Measurements from ENCODE around the gene BRI3.

The BRI3 gene

DNA sequence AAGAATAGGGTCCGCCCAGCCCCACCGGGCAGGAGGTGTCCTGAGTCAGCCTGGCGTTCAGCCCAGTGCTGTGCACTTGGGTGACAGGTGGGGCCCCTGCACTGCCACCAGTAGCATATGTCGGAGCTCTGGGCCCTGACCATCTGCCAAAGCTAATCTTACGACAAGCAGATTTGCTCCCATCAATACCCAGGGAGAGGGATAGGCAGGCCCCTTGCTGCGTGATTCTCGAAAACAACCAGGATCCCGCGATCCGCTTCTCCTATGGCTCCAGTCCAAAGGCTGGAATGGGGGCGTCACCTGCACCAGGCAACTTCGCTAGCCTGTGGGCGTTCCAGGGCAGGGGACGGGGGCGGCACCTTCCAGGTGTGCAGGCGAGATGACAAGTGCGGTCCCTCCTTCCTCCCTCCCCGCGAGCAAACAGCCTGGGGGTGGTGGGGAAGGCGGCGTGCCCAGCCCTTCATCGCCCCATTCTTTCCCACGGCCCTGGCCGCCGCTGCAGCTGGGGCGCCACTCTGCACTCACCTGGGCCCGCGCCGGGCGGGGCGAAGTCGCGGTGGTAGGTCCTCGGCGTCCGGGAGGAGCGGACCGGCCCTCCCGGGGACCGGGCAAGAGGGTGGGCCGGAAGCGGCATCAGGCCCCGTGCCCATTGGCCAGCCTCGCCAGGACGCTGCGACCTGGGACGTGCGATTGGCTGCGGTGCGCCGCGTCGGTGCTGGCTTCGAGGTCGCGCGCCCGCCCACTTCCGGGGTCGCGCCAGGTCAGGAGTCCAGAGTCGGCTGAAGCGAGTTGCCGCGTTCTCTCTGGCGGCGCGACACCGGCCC lies 29.7 kb upstream of the BRI3 start, which contains the start of gene TECPR1:
Gene TECPR1 (minus strand): TSS at position 632 of the 824 bp plus-strand sequence. CDS start 6,086 bp downstream, outside the sequence.
- no peak for TF ChIP-seq SPI1 (IDR thresholded peaks at IDR 0.05; ENCODE audit: low read depth, low read length)
- TF ChIP-seq POLR2AphosphoS5 (IDR thresholded peaks at IDR 0.05; ENCODE audit: low read depth, low read length), result no peak
- no peak for TF ChIP-seq TAF1 (IDR thresholded peaks at IDR 0.05; ENCODE audit: low read depth, low read length)
- TF ChIP-seq POLR2A (IDR thresholded peaks at IDR 0.05; ENCODE audit: low read depth, low read length), result no peak
- no peak for TF ChIP-seq POU2F2 (IDR thresholded peaks at IDR 0.05; ENCODE audit: low read depth, low read length)
- no peak for TF ChIP-seq PAX5 (IDR thresholded peaks at IDR 0.05; ENCODE audit: insufficient read depth, low read length, severe bottlenecking)
- FAIRE-seq (peak; percentile 98), DNase-seq (ENCODE audit: insufficient read length, low spot score) (peak; percentile 100)

DNA sequence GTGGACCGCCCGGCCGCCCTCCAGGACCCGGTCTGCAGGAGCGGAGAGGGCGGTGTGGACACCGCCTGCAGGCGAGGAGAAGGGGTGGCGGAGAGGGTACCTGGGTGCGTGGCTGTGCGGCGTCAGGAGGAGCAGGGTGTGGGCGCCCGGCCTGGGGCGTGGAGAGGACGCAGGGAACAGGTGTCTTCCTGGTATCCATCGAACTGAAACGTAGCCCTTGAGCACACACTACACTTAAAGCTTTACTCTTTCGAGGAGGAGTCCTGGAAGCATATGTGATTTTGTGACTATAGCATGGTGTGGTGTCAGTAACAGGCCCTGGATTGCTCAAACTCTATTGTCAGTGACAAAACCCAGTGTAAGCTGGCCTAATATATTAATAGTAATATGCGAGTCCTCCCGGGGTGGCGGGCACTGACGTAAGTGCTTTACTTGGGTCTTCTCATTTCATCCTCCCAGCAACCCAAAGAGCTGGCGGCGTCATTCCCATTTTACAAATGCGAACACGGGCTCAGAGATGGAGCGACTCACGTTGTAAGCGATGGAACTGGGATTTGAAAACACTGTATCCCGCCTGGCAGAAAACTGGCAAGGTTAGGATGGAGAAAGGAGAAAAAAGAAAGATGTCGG lies 28.9 kb upstream of the BRI3 start:
- no peak for FAIRE-seq
- TF ChIP-seq POLR2AphosphoS5 (IDR thresholded peaks at IDR 0.05; ENCODE audit: low read depth, low read length) (no peak), POU2F2 (IDR thresholded peaks at IDR 0.05; ENCODE audit: low read depth, low read length) (no peak), SPI1 (IDR thresholded peaks at IDR 0.05; ENCODE audit: low read depth, low read length) (no peak), POLR2A (IDR thresholded peaks at IDR 0.05; ENCODE audit: low read depth, low read length) (no peak), PAX5 (IDR thresholded peaks at IDR 0.05; ENCODE audit: insufficient read depth, low read length, severe bottlenecking) (no peak), TAF1 (IDR thresholded peaks at IDR 0.05; ENCODE audit: low read depth, low read length) (no peak)

DNA sequence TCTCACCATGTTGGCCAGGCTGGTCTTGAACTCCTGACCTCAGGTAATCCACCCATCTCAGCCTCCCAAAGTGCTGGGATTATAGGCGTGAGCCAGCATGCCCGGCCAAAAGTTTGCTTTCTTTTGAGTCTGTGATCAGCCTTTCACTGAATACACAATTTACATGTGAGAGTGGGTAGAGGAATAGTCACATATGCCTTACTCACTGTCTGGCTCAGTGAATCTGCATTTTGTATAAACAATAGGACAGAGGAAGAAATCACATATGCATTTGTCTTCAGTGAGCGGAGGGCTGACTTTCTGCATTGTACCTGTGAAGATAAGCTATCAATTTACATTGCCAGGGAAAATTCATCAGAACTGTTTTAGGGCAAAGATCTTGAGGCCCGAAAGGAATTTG lies 27.0 kb upstream of the BRI3 start:
- no peak for DNase-seq (ENCODE audit: insufficient read length, low spot score)
- TF ChIP-seq PAX5 (IDR thresholded peaks at IDR 0.05; ENCODE audit: insufficient read depth, low read length, severe bottlenecking), result no peak
- TF ChIP-seq POU2F2 (IDR thresholded peaks at IDR 0.05; ENCODE audit: low read depth, low read length), result no peak
- no peak for TF ChIP-seq SPI1 (IDR thresholded peaks at IDR 0.05; ENCODE audit: low read depth, low read length)
- TF ChIP-seq POLR2AphosphoS5 (IDR thresholded peaks at IDR 0.05; ENCODE audit: low read depth, low read length), result no peak
- TF ChIP-seq TAF1 (IDR thresholded peaks at IDR 0.05; ENCODE audit: low read depth, low read length), result no peak
- no peak for TF ChIP-seq POLR2A (IDR thresholded peaks at IDR 0.05; ENCODE audit: low read depth, low read length)
- no peak for FAIRE-seq

More for the DNA sequence above, 28.9 kb upstream of the BRI3 start:
- no peak for DNase-seq (ENCODE audit: insufficient read length, low spot score)

DNA sequence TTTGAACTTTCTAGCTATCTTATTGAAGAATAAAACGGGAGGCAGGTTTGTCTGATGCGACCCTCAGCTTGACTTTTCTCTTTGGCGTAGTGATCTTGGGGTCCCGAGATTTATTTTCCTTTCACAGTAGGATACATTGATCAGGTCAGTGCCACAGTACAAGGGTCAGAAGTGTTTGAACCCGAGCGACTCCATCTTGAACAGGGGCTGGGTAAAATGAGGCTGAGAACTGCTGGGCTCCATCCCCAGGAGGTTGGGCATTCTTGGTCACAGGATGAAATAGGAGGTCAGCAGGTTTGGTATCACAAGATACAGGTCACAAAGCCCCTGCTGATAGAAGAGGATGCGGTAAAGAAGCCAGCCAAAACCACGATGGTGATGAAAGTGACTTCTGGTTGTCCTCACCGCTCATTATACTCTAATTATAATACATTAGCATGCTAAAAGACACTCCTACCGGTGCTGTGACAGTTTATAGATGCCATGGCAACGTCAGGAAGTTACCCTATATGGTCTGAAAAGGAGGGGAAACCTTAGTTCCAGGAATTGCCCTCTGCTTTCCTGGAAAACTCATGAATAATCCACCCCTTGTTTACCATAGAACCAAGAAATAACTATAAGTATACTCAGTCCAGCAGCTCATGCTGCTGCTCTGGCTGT lies 26.4 kb upstream of the BRI3 start:
- DNase-seq (ENCODE audit: insufficient read length, low spot score), result no peak
- no peak for FAIRE-seq
- no peak for TF ChIP-seq POLR2AphosphoS5 (IDR thresholded peaks at IDR 0.05; ENCODE audit: low read depth, low read length)
- no peak for TF ChIP-seq PAX5 (IDR thresholded peaks at IDR 0.05; ENCODE audit: insufficient read depth, low read length, severe bottlenecking)
- TF ChIP-seq SPI1 (IDR thresholded peaks at IDR 0.05; ENCODE audit: low read depth, low read length), result no peak
- no peak for TF ChIP-seq POLR2A (IDR thresholded peaks at IDR 0.05; ENCODE audit: low read depth, low read length)
- TF ChIP-seq TAF1 (IDR thresholded peaks at IDR 0.05; ENCODE audit: low read depth, low read length), result no peak
- TF ChIP-seq POU2F2 (IDR thresholded peaks at IDR 0.05; ENCODE audit: low read depth, low read length), result no peak

DNA sequence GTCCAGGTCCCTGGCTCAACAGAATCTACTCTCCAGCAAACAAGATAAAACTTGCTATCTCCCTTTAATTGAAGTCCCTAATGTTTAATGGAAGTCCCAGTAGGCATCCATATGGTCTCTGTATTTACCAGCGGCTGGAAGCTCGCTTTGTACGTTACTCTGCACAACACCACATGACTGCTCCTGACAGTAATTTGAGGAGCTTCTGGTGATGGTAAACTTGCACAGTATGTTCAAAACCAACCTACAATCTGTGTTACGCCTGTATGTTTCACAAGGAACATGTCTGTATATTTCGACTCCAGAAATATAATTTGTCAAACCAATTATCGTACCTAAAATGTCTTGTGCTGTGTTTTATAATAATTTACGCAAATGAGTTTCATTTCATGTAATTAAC lies 25.1 kb upstream of the BRI3 start:
- TF ChIP-seq POLR2A (IDR thresholded peaks at IDR 0.05; ENCODE audit: low read depth, low read length), result no peak
- no peak for TF ChIP-seq POLR2AphosphoS5 (IDR thresholded peaks at IDR 0.05; ENCODE audit: low read depth, low read length)
- no peak for TF ChIP-seq TAF1 (IDR thresholded peaks at IDR 0.05; ENCODE audit: low read depth, low read length)
- no peak for TF ChIP-seq PAX5 (IDR thresholded peaks at IDR 0.05; ENCODE audit: insufficient read depth, low read length, severe bottlenecking)
- no peak for TF ChIP-seq SPI1 (IDR thresholded peaks at IDR 0.05; ENCODE audit: low read depth, low read length)
- no peak for TF ChIP-seq POU2F2 (IDR thresholded peaks at IDR 0.05; ENCODE audit: low read depth, low read length)
- no peak for FAIRE-seq
- DNase-seq (ENCODE audit: insufficient read length, low spot score), result no peak

DNA sequence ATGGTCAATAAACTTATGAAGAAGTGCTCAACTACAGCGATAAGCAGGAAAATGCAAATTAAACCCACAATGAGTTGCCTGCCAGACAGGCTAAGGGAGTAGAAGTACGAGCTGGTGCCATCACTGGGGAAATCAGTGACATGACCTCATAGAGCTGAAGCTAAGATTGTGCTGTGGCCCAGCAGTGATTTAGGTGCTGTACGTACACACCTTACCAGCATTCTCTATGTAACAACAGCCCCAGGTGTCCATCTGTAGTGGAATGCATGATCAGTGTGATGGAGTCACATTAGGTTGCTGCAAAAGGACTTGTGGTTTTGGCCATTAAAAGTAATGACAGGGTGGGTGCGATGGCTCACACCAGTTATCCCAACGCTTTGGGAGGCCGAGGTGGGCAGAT lies 23.8 kb upstream of the BRI3 start:
- no peak for DNase-seq (ENCODE audit: insufficient read length, low spot score)
- peak; percentile 28 for FAIRE-seq
- TF ChIP-seq TAF1 (IDR thresholded peaks at IDR 0.05; ENCODE audit: low read depth, low read length), result no peak
- no peak for TF ChIP-seq SPI1 (IDR thresholded peaks at IDR 0.05; ENCODE audit: low read depth, low read length)
- TF ChIP-seq POLR2A (IDR thresholded peaks at IDR 0.05; ENCODE audit: low read depth, low read length), result no peak
- TF ChIP-seq POU2F2 (IDR thresholded peaks at IDR 0.05; ENCODE audit: low read depth, low read length), result no peak
- no peak for TF ChIP-seq POLR2AphosphoS5 (IDR thresholded peaks at IDR 0.05; ENCODE audit: low read depth, low read length)
- TF ChIP-seq PAX5 (IDR thresholded peaks at IDR 0.05; ENCODE audit: insufficient read depth, low read length, severe bottlenecking), result no peak

DNA sequence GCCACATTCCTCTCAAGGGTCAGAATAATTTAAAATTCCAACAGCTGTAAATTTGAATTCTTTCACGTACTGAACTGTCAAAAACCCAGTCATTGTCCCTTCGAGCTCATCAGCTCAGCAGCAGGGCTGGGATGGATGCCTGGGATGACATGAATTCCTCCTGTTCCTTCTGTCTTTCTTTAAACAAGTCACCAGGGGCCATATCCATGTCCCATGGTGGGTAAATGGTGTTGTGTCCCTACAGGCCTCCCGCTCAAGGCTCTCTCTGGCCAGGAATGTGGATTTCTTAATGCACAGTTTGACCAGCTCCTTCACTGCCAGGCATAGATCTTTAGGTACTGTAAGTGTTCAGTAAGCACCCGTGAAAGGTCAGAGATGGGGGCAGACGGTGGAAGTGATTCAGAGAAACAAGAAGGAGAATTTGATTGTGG lies 15.6 kb upstream of the BRI3 start:
- DNase-seq (ENCODE audit: insufficient read length, low spot score) (no peak), FAIRE-seq (no peak)

DNA sequence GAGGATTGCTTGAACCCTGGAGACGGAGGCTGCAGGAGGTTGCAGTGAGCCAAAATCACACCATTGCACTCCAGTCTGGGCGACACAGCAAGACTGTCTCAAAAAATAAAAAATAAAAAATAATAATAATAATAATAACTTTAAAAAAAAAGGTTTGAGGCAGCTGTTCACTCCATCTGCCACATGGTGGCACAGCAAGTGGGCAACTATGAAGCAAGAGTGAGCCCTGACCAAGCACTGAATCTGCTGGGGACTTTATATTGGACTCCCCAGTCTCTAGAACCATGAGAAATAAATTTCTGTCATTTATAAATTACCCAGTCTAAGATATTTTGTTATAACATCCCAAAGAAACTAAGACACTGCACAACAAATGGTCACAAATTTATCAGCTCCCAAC lies 14.6 kb upstream of the BRI3 start:
- TF ChIP-seq POU2F2 (IDR thresholded peaks at IDR 0.05; ENCODE audit: low read depth, low read length) (no peak), POLR2A (IDR thresholded peaks at IDR 0.05; ENCODE audit: low read depth, low read length) (no peak), PAX5 (IDR thresholded peaks at IDR 0.05; ENCODE audit: insufficient read depth, low read length, severe bottlenecking) (no peak), TAF1 (IDR thresholded peaks at IDR 0.05; ENCODE audit: low read depth, low read length) (no peak), SPI1 (IDR thresholded peaks at IDR 0.05; ENCODE audit: low read depth, low read length) (no peak), POLR2AphosphoS5 (IDR thresholded peaks at IDR 0.05; ENCODE audit: low read depth, low read length) (no peak)
- DNase-seq (ENCODE audit: insufficient read length, low spot score) (no peak), FAIRE-seq (no peak)

More for the DNA sequence above, 15.6 kb upstream of the BRI3 start:
- TF ChIP-seq POLR2AphosphoS5 (IDR thresholded peaks at IDR 0.05; ENCODE audit: low read depth, low read length) (no peak), SPI1 (IDR thresholded peaks at IDR 0.05; ENCODE audit: low read depth, low read length) (no peak), TAF1 (IDR thresholded peaks at IDR 0.05; ENCODE audit: low read depth, low read length) (no peak)

DNA sequence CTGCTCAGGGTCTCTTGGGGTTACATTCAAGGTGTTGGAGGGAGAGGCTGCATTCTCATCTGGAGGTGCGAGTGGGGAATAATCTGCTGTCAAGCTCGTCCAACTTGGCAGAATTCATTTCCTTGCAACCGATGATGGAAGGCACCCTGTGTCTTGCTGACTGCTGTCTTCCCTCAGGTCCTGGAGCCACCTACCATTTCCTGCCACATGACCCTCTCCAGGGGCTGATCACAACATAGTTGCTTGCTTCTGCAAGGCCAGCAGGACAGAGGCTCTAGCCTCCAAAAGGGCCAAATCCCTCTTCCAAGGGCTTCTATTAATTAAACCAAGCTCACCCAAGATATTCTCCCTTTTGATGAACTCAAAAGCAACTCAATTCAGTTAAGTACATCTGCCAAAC lies 14.2 kb upstream of the BRI3 start:
- FAIRE-seq, result no peak
- no peak for DNase-seq (ENCODE audit: insufficient read length, low spot score)
- TF ChIP-seq POU2F2 (IDR thresholded peaks at IDR 0.05; ENCODE audit: low read depth, low read length), result no peak

Data from GM12891 (cell line).